C1 segment of cervical spinal cord (tissue), 14 donors: ENCODE data around the gene RPS6KA2.

Experiments
- DNase-seq, 14 donors: peaks; one replicate each; lab custom pipeline; 2025; lab: John Stamatoyannopoulos, UW

Gene RPS6KA2

GRCh38 chr6:166616261-166617238, 10.5 kb downstream of the RPS6KA2 start:
- no peak for DNase-seq

GRCh38 chr6:166615059-166615770, 11.8 kb downstream of the RPS6KA2 start:
- DNase-seq: peak in 2 of 14 donors; percentile 19 to 58

- DNase-seq: no peak
Observed at GRCh38 chr6:166614589-166614988, 12.5 kb downstream of the RPS6KA2 start.

GRCh38 chr6:166614171-166614583, 12.9 kb downstream of the RPS6KA2 start:
- DNase-seq: no peak

GRCh38 chr6:166613027-166613426, 14.0 kb downstream of the RPS6KA2 start:
- no peak for DNase-seq

GRCh38 chr6:166612471-166612881, 14.6 kb downstream of the RPS6KA2 start:
- no peak for DNase-seq

GRCh38 chr6:166611631-166612030, 15.4 kb downstream of the RPS6KA2 start:
- no peak for DNase-seq

GRCh38 chr6:166610069-166610468, 17.0 kb downstream of the RPS6KA2 start:
- DNase-seq: no peak

GRCh38 chr6:166608774-166609173, 18.3 kb downstream of the RPS6KA2 start:
- no peak for DNase-seq

GRCh38 chr6:166605752-166606151, 21.3 kb downstream of the RPS6KA2 start:
- no peak for DNase-seq

- no peak for DNase-seq
Observed at GRCh38 chr6:166604911-166605310, 22.1 kb downstream of the RPS6KA2 start.

GRCh38 chr6:166604328-166604727, 22.7 kb downstream of the RPS6KA2 start:
- no peak for DNase-seq

GRCh38 chr6:166603043-166603690, 23.9 kb downstream of the RPS6KA2 start:
- no peak for DNase-seq

GRCh38 chr6:166601956-166602355, 25.1 kb downstream of the RPS6KA2 start:
- peak in 1 of 14 donors; percentile 26 for DNase-seq

- no peak for DNase-seq
Observed at GRCh38 chr6:166600931-166601330, 26.1 kb downstream of the RPS6KA2 start.

GRCh38 chr6:166599205-166599604, 27.8 kb downstream of the RPS6KA2 start:
- DNase-seq: no peak

- DNase-seq: peak in 4 of 14 donors; percentile 11 to 31 (median 26)
Observed at GRCh38 chr6:166598441-166599138, 28.5 kb downstream of the RPS6KA2 start.

GRCh38 chr6:166597711-166598440, 29.2 kb downstream of the RPS6KA2 start:
- peak in 7 of 14 donors; percentile 26 to 71 (median 39) for DNase-seq

- peak in 1 of 14 donors; percentile 15 for DNase-seq
Observed at GRCh38 chr6:166596776-166597507, 30.1 kb downstream of the RPS6KA2 start.

GRCh38 chr6:166595949-166596348, 31.1 kb downstream of the RPS6KA2 start:
- DNase-seq: no peak
